ENCODE measurements around the gene SPRED2. TPM values are rescaled to one million over a fixed set of nuclear protein-coding genes. Genes with fewer than 3 reads are reported as not detected.

Gene SPRED2
- total RNA-seq, 1 donor from 2014 or later: 18.4 TPM

DNA sequence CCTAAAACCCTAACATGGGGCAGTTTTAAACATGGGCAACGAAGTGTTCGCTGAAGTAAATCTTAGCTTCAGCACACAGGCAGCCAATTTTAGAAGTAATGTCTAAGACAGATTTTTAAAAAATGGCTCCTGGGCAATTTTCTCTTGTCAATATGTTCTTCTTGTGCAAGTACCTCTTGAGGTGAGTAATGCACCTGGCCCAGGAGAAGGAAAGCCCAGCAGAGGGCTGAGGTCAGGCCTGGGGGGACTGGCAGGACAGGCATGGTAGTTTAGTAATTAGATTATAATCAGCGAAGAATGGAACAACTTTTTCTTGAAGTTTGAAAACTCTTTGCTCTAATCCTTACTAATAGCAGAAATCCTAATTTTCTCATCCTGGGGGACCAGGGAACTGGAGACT, 77.6 kb downstream of the SPRED2 start:
- Histone ChIP-seq H3K4me3 (no peak overlapping the region), H3K4me1 (peaks cover 60% of the 10 kb centered on the region), H3K27me3 (no peaks in the 10 kb centered on the region), H3K27ac (no peak overlapping the region), H3K9me3 (no peaks in the 10 kb centered on the region), H3K36me3 (no peaks in the 10 kb centered on the region)
- no peak for DNase-seq (ENCODE audit: extremely low spot score in 2 of 2)
- intact Hi-C loops (cut with DNase I): no loop called here
- no peak for TF ChIP-seq POLR2A (IDR thresholded peaks at IDR 0.05)
- no peak for TF ChIP-seq POLR2AphosphoS5 (IDR thresholded peaks at IDR 0.05; ENCODE audit: insufficient read depth in 1 of 2, low read depth in 1 of 2)
- TF ChIP-seq, protein P1, sequence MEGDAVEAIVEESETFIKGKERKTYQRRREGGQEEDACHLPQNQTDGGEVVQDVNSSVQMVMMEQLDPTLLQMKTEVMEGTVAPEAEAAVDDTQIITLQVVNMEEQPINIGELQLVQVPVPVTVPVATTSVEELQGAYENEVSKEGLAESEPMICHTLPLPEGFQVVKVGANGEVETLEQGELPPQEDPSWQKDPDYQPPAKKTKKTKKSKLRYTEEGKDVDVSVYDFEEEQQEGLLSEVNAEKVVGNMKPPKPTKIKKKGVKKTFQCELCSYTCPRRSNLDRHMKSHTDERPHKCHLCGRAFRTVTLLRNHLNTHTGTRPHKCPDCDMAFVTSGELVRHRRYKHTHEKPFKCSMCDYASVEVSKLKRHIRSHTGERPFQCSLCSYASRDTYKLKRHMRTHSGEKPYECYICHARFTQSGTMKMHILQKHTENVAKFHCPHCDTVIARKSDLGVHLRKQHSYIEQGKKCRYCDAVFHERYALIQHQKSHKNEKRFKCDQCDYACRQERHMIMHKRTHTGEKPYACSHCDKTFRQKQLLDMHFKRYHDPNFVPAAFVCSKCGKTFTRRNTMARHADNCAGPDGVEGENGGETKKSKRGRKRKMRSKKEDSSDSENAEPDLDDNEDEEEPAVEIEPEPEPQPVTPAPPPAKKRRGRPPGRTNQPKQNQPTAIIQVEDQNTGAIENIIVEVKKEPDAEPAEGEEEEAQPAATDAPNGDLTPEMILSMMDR (IDR thresholded peaks at IDR 0.05): no peak

- no peak for DNase-seq (ENCODE audit: extremely low spot score in 2 of 2)
- no peak for TF ChIP-seq POLR2A (IDR thresholded peaks at IDR 0.05)
- TF ChIP-seq POLR2AphosphoS5 (IDR thresholded peaks at IDR 0.05; ENCODE audit: insufficient read depth in 1 of 2, low read depth in 1 of 2): no peak
- TF ChIP-seq, protein P1 (IDR thresholded peaks at IDR 0.05): no peak
- no peak overlapping the region for H3K4me3 ChIP-seq
- H3K9me3 ChIP-seq: no peaks in the 10 kb centered on the region
- no peaks in the 10 kb centered on the region for H3K27me3 ChIP-seq
- no peak overlapping the region for H3K27ac ChIP-seq
- H3K4me1 ChIP-seq: peaks cover 57% of the 10 kb centered on the region
- H3K36me3 ChIP-seq: no peaks in the 10 kb centered on the region
- intact Hi-C loops (cut with DNase I): no loop called here
Observed at GRCh38 chr2:65353927-65354326, 78.5 kb downstream of the SPRED2 start.

- no peaks in the 10 kb centered on the region for H3K27me3 ChIP-seq
- no peak overlapping the region for H3K27ac ChIP-seq
- no peaks in the 10 kb centered on the region for H3K9me3 ChIP-seq
- intact Hi-C loops (cut with DNase I): no loop called here
- no peaks in the 10 kb centered on the region for H3K36me3 ChIP-seq
- TF ChIP-seq, protein P1 (IDR thresholded peaks at IDR 0.05): no peak
- TF ChIP-seq POLR2AphosphoS5 (IDR thresholded peaks at IDR 0.05; ENCODE audit: insufficient read depth in 1 of 2, low read depth in 1 of 2) (no peak), POLR2A (IDR thresholded peaks at IDR 0.05) (no peak)
- H3K4me1 ChIP-seq: peaks cover 56% of the 10 kb centered on the region
- no peak for DNase-seq (ENCODE audit: extremely low spot score in 2 of 2)
- H3K4me3 ChIP-seq: no peak overlapping the region
Observed at GRCh38 chr2:65353046-65353445, 79.4 kb downstream of the SPRED2 start.

- Histone ChIP-seq H3K4me3 (no peak overlapping the region), H3K27ac (no peak overlapping the region), H3K36me3 (no peaks in the 10 kb centered on the region), H3K9me3 (no peaks in the 10 kb centered on the region), H3K4me1 (peaks cover 48% of the 10 kb centered on the region), H3K27me3 (no peaks in the 10 kb centered on the region)
- intact Hi-C loops (cut with DNase I): no loop called here
- TF ChIP-seq POLR2AphosphoS5 (IDR thresholded peaks at IDR 0.05; ENCODE audit: insufficient read depth in 1 of 2, low read depth in 1 of 2) (no peak), POLR2A (IDR thresholded peaks at IDR 0.05) (no peak)
- TF ChIP-seq, protein P1 (IDR thresholded peaks at IDR 0.05): no peak
- DNase-seq (ENCODE audit: extremely low spot score in 2 of 2): no peak
Observed at GRCh38 chr2:65351948-65352595, 80.3 kb downstream of the SPRED2 start.

GRCh38 chr2:65351234-65351947, 81.0 kb downstream of the SPRED2 start:
- Histone ChIP-seq H3K27me3 (no peaks in the 10 kb centered on the region), H3K4me1 (peaks cover 46% of the 10 kb centered on the region), H3K9me3 (no peaks in the 10 kb centered on the region), H3K36me3 (no peaks in the 10 kb centered on the region), H3K4me3 (no peak overlapping the region), H3K27ac (no peak overlapping the region)
- no peak for TF ChIP-seq POLR2A (IDR thresholded peaks at IDR 0.05)
- TF ChIP-seq POLR2AphosphoS5 (IDR thresholded peaks at IDR 0.05; ENCODE audit: insufficient read depth in 1 of 2, low read depth in 1 of 2): no peak
- TF ChIP-seq, protein P1 (IDR thresholded peaks at IDR 0.05): no peak
- intact Hi-C loops (cut with DNase I): no loop called here
- DNase-seq (ENCODE audit: extremely low spot score in 2 of 2): no peak

All from vagina (tissue), 2 donors.